Activated CD8-positive, alpha-beta T cell treated with anti-CD3 and anti-CD28 coated beads, Interleukin-2, amount 10 ng/mL, durations not matched to agents 7 days and 5 days (primary cell): Measurements from ENCODE around the gene PTPRQ. TPM values are rescaled to one million over a fixed set of nuclear protein-coding genes. Genes with fewer than 3 reads are reported as not detected.

ENCODE experiments used
- ATAC-seq: fragments of 150-1000 bp; cut with Tn5 transposase; one replicate; pipeline ENCODE4 v1.10.0; 2021; ENCODE audit warnings: moderate library complexity
- CTCF ChIA-PET: fragments of 350-600 bp; sonication (Branson Sonifier 250); formaldehyde crosslinking; loops from one replicate; lab custom pipeline; 2021; ENCODE audit warnings: antibody characterized with exemption; lab: Charles Lee
- POLR2A ChIA-PET: fragments of 350-600 bp; sonication (Branson Sonifier 250); formaldehyde crosslinking; loops from one replicate; lab custom pipeline; 2021; ENCODE audit warnings: antibody characterized with exemption; lab: Charles Lee
- DNase-seq: peaks from one replicate; pipeline ENCODE4 v3.0.0-alpha.2; 2020
- H3K27ac Mint-ChIP-seq: one replicate; pipeline ENCODE4 v1.8.0; 2021; ENCODE audit warnings: mild to moderate bottlenecking, mixed read lengths
- H3K27me3 Mint-ChIP-seq: one replicate; pipeline ENCODE4 v1.8.0; 2021; ENCODE audit warnings: low read depth, mixed read lengths
- H3K36me3 Mint-ChIP-seq: one replicate; pipeline ENCODE4 v1.8.0; 2021; ENCODE audit warnings: low read depth, mixed read lengths
- H3K4me1 Mint-ChIP-seq: one replicate; pipeline ENCODE4 v1.8.0; 2021; ENCODE audit warnings: low read depth, mixed read lengths
- H3K4me3 Mint-ChIP-seq: one replicate; pipeline ENCODE4 v1.8.0; 2021; ENCODE audit warnings: mild to moderate bottlenecking, mixed read lengths
- H3K9me3 Mint-ChIP-seq: one replicate; pipeline ENCODE4 v1.8.0; 2022; ENCODE audit warnings: mixed read lengths; ENCODE audit not compliant: insufficient read depth
- total RNA-seq, 2 experiments: library from RNA; stranded (reverse); gene quantifications; one replicate each; pipeline ENCODE4 v1.2.3, GENCODE V29; 2021

The PTPRQ gene
- total RNA-seq, 2 experiments from 2014 or later: not detected

- Mint-ChIP-seq H3K27me3 (peaks cover 41% of the 10 kb centered on the region), H3K4me1 (peaks cover 3% of the 10 kb centered on the region), H3K27ac (no peak overlapping the region), H3K36me3 (no peaks in the 10 kb centered on the region), H3K9me3 (no peaks in the 10 kb centered on the region), H3K4me3 (no peak overlapping the region)
- DNase-seq (no peak), ATAC-seq (no peak)
- CTCF ChIA-PET: no interaction called here
- POLR2A ChIA-PET: no interaction called here
Observed at GRCh38 chr12:80710727-80711449, 266.9 kb downstream of the PTPRQ start.

GRCh38 chr12:80711866-80712265 lies 267.8 kb downstream of the PTPRQ start:
- Mint-ChIP-seq H3K27ac (no peak overlapping the region), H3K4me3 (no peak overlapping the region), H3K9me3 (no peaks in the 10 kb centered on the region), H3K4me1 (peaks cover 3% of the 10 kb centered on the region), H3K36me3 (no peaks in the 10 kb centered on the region), H3K27me3 (peaks cover 48% of the 10 kb centered on the region)
- CTCF ChIA-PET: no interaction called here
- POLR2A ChIA-PET: no interaction called here
- ATAC-seq (no peak), DNase-seq (no peak)

GRCh38 chr12:80712866-80713265 lies 268.8 kb downstream of the PTPRQ start:
- peaks cover 41% of the 10 kb centered on the region for H3K27me3 Mint-ChIP-seq
- peaks cover 3% of the 10 kb centered on the region for H3K4me1 Mint-ChIP-seq
- ChIA-PET POLR2A (no interaction called here), CTCF (no interaction called here)
- no peaks in the 10 kb centered on the region for H3K36me3 Mint-ChIP-seq
- no peak overlapping the region for H3K27ac Mint-ChIP-seq
- no peaks in the 10 kb centered on the region for H3K9me3 Mint-ChIP-seq
- H3K4me3 Mint-ChIP-seq: no peak overlapping the region
- DNase-seq (no peak), ATAC-seq (no peak)

GRCh38 chr12:80713419-80713818 lies 269.4 kb downstream of the PTPRQ start:
- ATAC-seq (no peak), DNase-seq (no peak)
- Mint-ChIP-seq H3K4me1 (peaks cover 3% of the 10 kb centered on the region), H3K27ac (no peak overlapping the region), H3K9me3 (no peaks in the 10 kb centered on the region), H3K4me3 (no peak overlapping the region), H3K27me3 (peaks cover 39% of the 10 kb centered on the region), H3K36me3 (no peaks in the 10 kb centered on the region)
- ChIA-PET CTCF (no interaction called here), POLR2A (no interaction called here)

GRCh38 chr12:80714055-80714454 lies 270.0 kb downstream of the PTPRQ start:
- Mint-ChIP-seq H3K36me3 (no peaks in the 10 kb centered on the region), H3K27ac (no peak overlapping the region), H3K27me3 (peaks cover 34% of the 10 kb centered on the region), H3K4me1 (no peaks in the 10 kb centered on the region), H3K4me3 (no peak overlapping the region), H3K9me3 (no peaks in the 10 kb centered on the region)
- ATAC-seq (no peak), DNase-seq (no peak)
- ChIA-PET CTCF (no interaction called here), POLR2A (no interaction called here)

GRCh38 chr12:80714846-80715245 lies 270.8 kb downstream of the PTPRQ start:
- DNase-seq: no peak
- ATAC-seq: no peak
- Mint-ChIP-seq H3K9me3 (no peaks in the 10 kb centered on the region), H3K27ac (no peak overlapping the region), H3K4me3 (no peak overlapping the region), H3K36me3 (no peaks in the 10 kb centered on the region), H3K4me1 (no peaks in the 10 kb centered on the region), H3K27me3 (peaks cover 30% of the 10 kb centered on the region)
- ChIA-PET POLR2A (no interaction called here), CTCF (no interaction called here)

- POLR2A ChIA-PET: no interaction called here
- no peaks in the 10 kb centered on the region for H3K9me3 Mint-ChIP-seq
- DNase-seq: no peak
- H3K4me3 Mint-ChIP-seq: no peak overlapping the region
- no peaks in the 10 kb centered on the region for H3K4me1 Mint-ChIP-seq
- no peak for ATAC-seq
- H3K27me3 Mint-ChIP-seq: peaks cover 26% of the 10 kb centered on the region
- no peaks in the 10 kb centered on the region for H3K36me3 Mint-ChIP-seq
- CTCF ChIA-PET: no interaction called here
- no peak overlapping the region for H3K27ac Mint-ChIP-seq
Observed at GRCh38 chr12:80715713-80716249, 271.7 kb downstream of the PTPRQ start.

- H3K4me1 Mint-ChIP-seq: no peaks in the 10 kb centered on the region
- H3K9me3 Mint-ChIP-seq: no peaks in the 10 kb centered on the region
- no peak within 1 kb of the TSS for H3K4me3 Mint-ChIP-seq
- ChIA-PET POLR2A (no interaction called here), CTCF (no interaction called here)
- ATAC-seq (no peak), DNase-seq (no peak)
- H3K27me3 Mint-ChIP-seq: peaks cover 26% of the 10 kb centered on the region
- H3K36me3 Mint-ChIP-seq: no peaks in the 10 kb centered on the region
- no peak within 1 kb of the TSS for H3K27ac Mint-ChIP-seq
Observed at GRCh38 chr12:80716696-80717469, 272.8 kb downstream of the PTPRQ start, which contains the start of gene MYF5. MYF5 (plus strand) TSS chr12:80716912; CDS start chr12:80717064, 152 bp downstream.

GRCh38 chr12:80717856-80718255 lies 273.8 kb downstream of the PTPRQ start:
- POLR2A ChIA-PET: no interaction called here

GRCh38 chr12:80720516-80720915 lies 276.5 kb downstream of the PTPRQ start:
- no peaks in the 10 kb centered on the region for H3K4me1 Mint-ChIP-seq
- DNase-seq (no peak), ATAC-seq (no peak)
- H3K36me3 Mint-ChIP-seq: no peaks in the 10 kb centered on the region
- no peaks in the 10 kb centered on the region for H3K9me3 Mint-ChIP-seq
- H3K27me3 Mint-ChIP-seq: peaks cover 10% of the 10 kb centered on the region
- CTCF ChIA-PET: no interaction called here
- H3K27ac Mint-ChIP-seq: no peak overlapping the region
- no peak overlapping the region for H3K4me3 Mint-ChIP-seq
- POLR2A ChIA-PET: no interaction called here

More at GRCh38 chr12:80717856-80718255, 273.8 kb downstream of the PTPRQ start:
- Mint-ChIP-seq H3K27me3 (peaks cover 26% of the 10 kb centered on the region), H3K4me3 (no peak overlapping the region), H3K4me1 (no peaks in the 10 kb centered on the region), H3K36me3 (no peaks in the 10 kb centered on the region), H3K9me3 (no peaks in the 10 kb centered on the region), H3K27ac (no peak overlapping the region)
- CTCF ChIA-PET: no interaction called here
- DNase-seq: no peak
- ATAC-seq: no peak

GRCh38 chr12:80721326-80721725 lies 277.3 kb downstream of the PTPRQ start:
- ATAC-seq (no peak), DNase-seq (no peak)
- ChIA-PET CTCF (no interaction called here), POLR2A (no interaction called here)
- Mint-ChIP-seq H3K4me3 (no peak overlapping the region), H3K9me3 (no peaks in the 10 kb centered on the region), H3K27ac (no peak overlapping the region), H3K36me3 (no peaks in the 10 kb centered on the region), H3K27me3 (peaks cover 3% of the 10 kb centered on the region), H3K4me1 (no peaks in the 10 kb centered on the region)
